MCF 10A (cell line): Measurements from ENCODE around the gene CSMD2. TPM values are rescaled to one million over a fixed set of nuclear protein-coding genes. Genes with fewer than 3 reads are reported as not detected.

Source experiments
- BruUV-seq: library from RNA; stranded (reverse); fragments of 400-500 nt; replicated peaks from 2 replicates; lab custom pipeline; 2021; lab: Mats Ljungman, UMichigan
- CTCF ChIA-PET: fragments of 300-600 bp; sonication (Branson Sonifier 250); formaldehyde crosslinking; extraction: SDS; loops from one replicate; lab custom pipeline; 2021; ENCODE audit warnings: antibody characterized with exemption, inconsistent platforms; lab: Yijun Ruan, JAX
- POLR2A ChIA-PET: fragments of 300-600, 350-650 bp; sonication (Branson Sonifier 250); formaldehyde crosslinking; extraction: SDS; loops from one replicate; lab custom pipeline; 2020; ENCODE audit warnings: antibody characterized with exemption, inconsistent platforms; lab: Yijun Ruan, JAX
- DNase-seq: peaks from one replicate; pipeline ENCODE4 v3.0.0-alpha.2; 2018; ENCODE audit not compliant: unreplicated experiment
- H3K27ac Mint-ChIP-seq: one replicate; pipeline ENCODE4 v1.8.0; 2022; ENCODE audit warnings: mild to moderate bottlenecking, low read depth, mixed read lengths; ENCODE audit not compliant: unreplicated experiment
- H3K27me3 Mint-ChIP-seq: one replicate; pipeline ENCODE4 v1.8.0; 2022; ENCODE audit warnings: mixed read lengths; ENCODE audit not compliant: insufficient read depth, unreplicated experiment
- H3K36me3 Mint-ChIP-seq: one replicate; pipeline ENCODE4 v1.8.0; 2022; ENCODE audit warnings: mild to moderate bottlenecking, moderate library complexity, mixed read lengths; ENCODE audit not compliant: insufficient read depth, unreplicated experiment
- H3K4me1 Mint-ChIP-seq: one replicate; pipeline ENCODE4 v1.8.0; 2022; ENCODE audit warnings: mixed read lengths; ENCODE audit not compliant: insufficient read depth, unreplicated experiment
- H3K4me3 Mint-ChIP-seq: one replicate; pipeline ENCODE4 v1.8.0; 2022; ENCODE audit warnings: mild to moderate bottlenecking, moderate library complexity, mixed read lengths; ENCODE audit not compliant: unreplicated experiment
- H3K9me3 Mint-ChIP-seq: one replicate; pipeline ENCODE4 v1.8.0; 2022; ENCODE audit warnings: mixed read lengths; ENCODE audit not compliant: unreplicated experiment
- CTCF ChIP-seq: fragments of 200-600 bp; IDR thresholded peaks from one replicate; pipeline ENCODE4 v1.8.0; 2022; ENCODE audit warnings: antibody characterized with exemption, mild to moderate bottlenecking; ENCODE audit not compliant: unreplicated experiment
- intact Hi-C: fragments of 100-400 bp; cut with micrococcal nuclease; formaldehyde crosslinking; loops from 2 replicates; pipeline ENCODE4 v1.14.1; 2022
- total RNA-seq: library from RNA; stranded (reverse); gene quantifications from 2 replicates; pipeline ENCODE4 v1.2.3, GENCODE V29; 2022

Gene CSMD2
- total RNA-seq, 1 experiment from 2014 or later = not detected

GRCh38 chr1:33745942-33746341, 419.1 kb downstream of the CSMD2 start:
- H3K36me3 Mint-ChIP-seq = no peaks in the 10 kb centered on the region
- BruUV-seq = no TSS peak
- intact Hi-C loops = no loop called here

GRCh38 chr1:33743221-33743998, 421.6 kb downstream of the CSMD2 start:
- Mint-ChIP-seq H3K4me3 (no peak overlapping the region), H3K9me3 (peaks cover 7% of the 10 kb centered on the region), H3K4me1 (no peaks in the 10 kb centered on the region), H3K27me3 (no peaks in the 10 kb centered on the region), H3K27ac (no peak overlapping the region), H3K36me3 (no peaks in the 10 kb centered on the region)
- ChIA-PET CTCF (no interaction called here), POLR2A (no interaction called here)
- BruUV-seq = no TSS peak
- no peak for TF ChIP-seq CTCF
- DNase-seq = no peak
- intact Hi-C loops = no loop called here

More at GRCh38 chr1:33745942-33746341, 419.1 kb downstream of the CSMD2 start:
- Mint-ChIP-seq H3K9me3 (peaks cover 7% of the 10 kb centered on the region), H3K27ac (no peak overlapping the region), H3K4me3 (no peak overlapping the region), H3K27me3 (no peaks in the 10 kb centered on the region), H3K4me1 (no peaks in the 10 kb centered on the region)
- POLR2A ChIA-PET = no interaction called here
- DNase-seq = no peak
- TF ChIP-seq CTCF = no peak
- CTCF ChIA-PET = no interaction called here

- TF ChIP-seq CTCF = no peak
- no peak for DNase-seq
- no peaks in the 10 kb centered on the region for H3K27me3 Mint-ChIP-seq
- H3K36me3 Mint-ChIP-seq = no peaks in the 10 kb centered on the region
- H3K4me3 Mint-ChIP-seq = no peak overlapping the region
- peaks cover 7% of the 10 kb centered on the region for H3K9me3 Mint-ChIP-seq
- CTCF ChIA-PET = interaction anchor here (0.5 to 0.7 kb wide), 2 partner anchors 189 to 855 kb away, joined by 3 read pairs; no protein-coding TSS in a partner anchor
- intact Hi-C loops = no loop called here
- BruUV-seq = no TSS peak
- H3K4me1 Mint-ChIP-seq = no peaks in the 10 kb centered on the region
- POLR2A ChIA-PET = no interaction called here
- H3K27ac Mint-ChIP-seq = no peak overlapping the region
Observed at GRCh38 chr1:33742663-33743062, 422.4 kb downstream of the CSMD2 start.

- DNase-seq = no peak
- CTCF ChIA-PET = interaction anchor here (0.6 kb wide), 1 partner anchor 256 kb away, joined by 3 read pairs; no protein-coding TSS in a partner anchor
- POLR2A ChIA-PET = no interaction called here
- no peaks in the 10 kb centered on the region for H3K27me3 Mint-ChIP-seq
- peaks cover 11% of the 10 kb centered on the region for H3K9me3 Mint-ChIP-seq
- intact Hi-C loops = no loop called here
- no peak overlapping the region for H3K27ac Mint-ChIP-seq
- no TSS peak for BruUV-seq
- no peaks in the 10 kb centered on the region for H3K36me3 Mint-ChIP-seq
- no peak overlapping the region for H3K4me3 Mint-ChIP-seq
- no peaks in the 10 kb centered on the region for H3K4me1 Mint-ChIP-seq
- no peak for TF ChIP-seq CTCF
Observed at GRCh38 chr1:33741749-33742148, 423.3 kb downstream of the CSMD2 start.
